Measurements from ENCODE around the gene KLRC4. TPM values are rescaled to one million over a fixed set of nuclear protein-coding genes. Genes with fewer than 3 reads are reported as not detected.

KLRC4 gene
- total RNA-seq, 2 experiments from 2014 or later: 9.3 to 9.9 TPM

DNA sequence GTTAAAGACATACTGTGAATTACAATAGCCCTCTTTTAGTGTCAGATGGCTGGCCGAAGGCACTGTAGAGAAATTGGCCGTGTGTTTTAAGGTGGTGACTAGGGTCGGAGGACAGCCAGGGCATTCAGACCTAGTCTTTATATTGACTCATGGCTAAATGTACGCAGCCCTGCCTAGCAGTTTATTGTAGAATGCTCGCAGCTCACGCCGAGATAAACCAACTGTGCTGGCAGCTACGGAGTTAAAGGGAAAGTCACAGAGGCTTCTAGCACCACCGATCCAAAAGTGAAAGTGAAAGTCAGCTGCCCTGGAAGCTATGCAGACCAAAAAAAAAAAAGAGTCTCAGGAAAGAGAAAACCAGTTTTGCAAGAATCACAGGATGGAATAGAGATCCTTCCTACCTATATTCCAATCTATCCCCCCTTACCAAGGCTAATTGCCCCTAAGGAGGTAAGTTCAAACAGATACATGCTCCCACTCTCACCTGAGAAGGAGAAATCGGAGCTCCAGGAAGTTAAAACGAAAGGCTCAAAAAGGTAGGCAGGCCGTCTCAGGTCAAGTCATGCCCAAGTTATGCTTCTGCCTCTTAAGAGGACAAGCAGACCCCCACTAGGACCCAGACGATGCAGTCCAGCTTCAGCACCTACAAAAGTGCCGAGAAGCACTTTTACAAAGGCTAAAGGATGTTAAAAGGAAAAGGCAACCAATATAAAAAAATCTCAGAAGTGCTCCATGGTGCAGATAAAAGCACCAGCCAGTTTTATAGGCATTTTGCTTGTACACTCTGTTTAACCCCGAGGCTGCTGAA lies 44.5 kb downstream of the KLRC4 start:
- Histone ChIP-seq H3K4me1 (ENCODE audit: insufficient read depth, low read length, poor library complexity, severe bottlenecking) (peaks cover 44% of the 10 kb centered on the region), H2AFZ (ENCODE audit: low read length) (peak overlapping the region; percentile 85), H3K9me2 (ENCODE audit: insufficient read depth, low read length) (no peaks in the 10 kb centered on the region), H3K4me3 (ENCODE audit: low read depth, low read length, poor library complexity, severe bottlenecking) (peak overlapping the region; percentile 71), H3K79me2 (ENCODE audit: insufficient read depth, low read depth, low read length) (no peaks in the 10 kb centered on the region), H3K36me3 (ENCODE audit: insufficient read depth, low read length) (peaks cover 37% of the 10 kb centered on the region), H3K4me2 (ENCODE audit: low read length) (peak overlapping the region; percentile 86), H3K27ac (ENCODE audit: low read depth, low read length, poor library complexity, severe bottlenecking) (peak overlapping the region; percentile 84), H4K20me1 (ENCODE audit: insufficient read depth, low read length) (no peaks in the 10 kb centered on the region), H3K9me3 (ENCODE audit: low read length) (peaks cover 34% of the 10 kb centered on the region)
- BruUV-seq (replicated peaks): TSS peak; percentile 32
- TF ChIP-seq EZH2phosphoT487 (IDR thresholded peaks at IDR 0.05; ENCODE audit: borderline replicate concordance, low read depth, low read length): no peak
- TF ChIP-seq, protein P1, sequence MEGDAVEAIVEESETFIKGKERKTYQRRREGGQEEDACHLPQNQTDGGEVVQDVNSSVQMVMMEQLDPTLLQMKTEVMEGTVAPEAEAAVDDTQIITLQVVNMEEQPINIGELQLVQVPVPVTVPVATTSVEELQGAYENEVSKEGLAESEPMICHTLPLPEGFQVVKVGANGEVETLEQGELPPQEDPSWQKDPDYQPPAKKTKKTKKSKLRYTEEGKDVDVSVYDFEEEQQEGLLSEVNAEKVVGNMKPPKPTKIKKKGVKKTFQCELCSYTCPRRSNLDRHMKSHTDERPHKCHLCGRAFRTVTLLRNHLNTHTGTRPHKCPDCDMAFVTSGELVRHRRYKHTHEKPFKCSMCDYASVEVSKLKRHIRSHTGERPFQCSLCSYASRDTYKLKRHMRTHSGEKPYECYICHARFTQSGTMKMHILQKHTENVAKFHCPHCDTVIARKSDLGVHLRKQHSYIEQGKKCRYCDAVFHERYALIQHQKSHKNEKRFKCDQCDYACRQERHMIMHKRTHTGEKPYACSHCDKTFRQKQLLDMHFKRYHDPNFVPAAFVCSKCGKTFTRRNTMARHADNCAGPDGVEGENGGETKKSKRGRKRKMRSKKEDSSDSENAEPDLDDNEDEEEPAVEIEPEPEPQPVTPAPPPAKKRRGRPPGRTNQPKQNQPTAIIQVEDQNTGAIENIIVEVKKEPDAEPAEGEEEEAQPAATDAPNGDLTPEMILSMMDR (conservative IDR thresholded peaks at IDR 0.05; ENCODE audit: low read length): no peak
- CTCF ChIA-PET (ENCODE audit: unreplicated experiment): interaction anchor here (1.0 to 1.9 kb wide), 4 partner anchors 23 to 199 kb away, joined by 3 to 5 read pairs (median 4); no protein-coding TSS in a partner anchor
- POLR2A ChIA-PET: interaction anchor here (0.6 to 5.0 kb wide), 16 partner anchors 9 to 185 kb away, joined by 3 to 41 read pairs (median 4); no protein-coding TSS in a partner anchor
- intact Hi-C loops (cut with micrococcal nuclease; ENCODE audit: unreplicated experiment): loop anchor here (2.0 to 5.0 kb wide), 3 partner anchors 24 to 247 kb away; partner anchors contain the start of gene MAGOHB
- DNase-seq (ENCODE audit: low spot score): peak; percentile 91

- H3K4me1 ChIP-seq (ENCODE audit: insufficient read depth, low read length, poor library complexity, severe bottlenecking): peaks cover 44% of the 10 kb centered on the region
- ChIA-PET POLR2A (interaction anchor here (0.5 to 5.0 kb wide), 14 partner anchors 9 to 150 kb away, joined by 3 to 41 read pairs (median 4); no protein-coding TSS in a partner anchor), CTCF (ENCODE audit: unreplicated experiment) (interaction anchor here (1.1 to 1.9 kb wide), 3 partner anchors 22 to 197 kb away, joined by 4 to 5 read pairs (median 5); no protein-coding TSS in a partner anchor)
- no TSS peak for BruUV-seq (replicated peaks)
- H3K9me2 ChIP-seq (ENCODE audit: insufficient read depth, low read length): no peaks in the 10 kb centered on the region
- peak overlapping the region; percentile 86 for H3K4me2 ChIP-seq (ENCODE audit: low read length)
- H3K9me3 ChIP-seq (ENCODE audit: low read length): peaks cover 30% of the 10 kb centered on the region
- DNase-seq (ENCODE audit: low spot score): peak; percentile 77
- peak overlapping the region; percentile 71 for H3K4me3 ChIP-seq (ENCODE audit: low read depth, low read length, poor library complexity, severe bottlenecking)
- peaks cover 31% of the 10 kb centered on the region for H3K36me3 ChIP-seq (ENCODE audit: insufficient read depth, low read length)
- H4K20me1 ChIP-seq (ENCODE audit: insufficient read depth, low read length): no peaks in the 10 kb centered on the region
- H3K27ac ChIP-seq (ENCODE audit: low read depth, low read length, poor library complexity, severe bottlenecking): peak overlapping the region; percentile 84
- H2AFZ ChIP-seq (ENCODE audit: low read length): peak overlapping the region; percentile 85
- no peaks in the 10 kb centered on the region for H3K79me2 ChIP-seq (ENCODE audit: insufficient read depth, low read depth, low read length)
- intact Hi-C loops (cut with micrococcal nuclease; ENCODE audit: unreplicated experiment): loop anchor here (2.0 to 5.0 kb wide), 3 partner anchors 25 to 248 kb away; partner anchors contain the start of gene MAGOHB
- TF ChIP-seq, protein P1 (conservative IDR thresholded peaks at IDR 0.05; ENCODE audit: low read length): no peak
- TF ChIP-seq EZH2phosphoT487 (IDR thresholded peaks at IDR 0.05; ENCODE audit: borderline replicate concordance, low read depth, low read length): no peak
Observed at GRCh38 chr12:10363914-10364814, 45.4 kb downstream of the KLRC4 start.
